HL-60 (cell line): ENCODE results near the gene EYA3.

Source experiments
- GABPA ChIP-seq: IDR thresholded peaks from 2 replicates; pipeline ENCODE4 v1.6.1; 2012; ENCODE audit warnings: low read depth
- POLR2AphosphoS5 ChIP-seq: IDR thresholded peaks from 2 replicates; pipeline ENCODE4 v1.6.1; 2012; ENCODE audit warnings: low read depth
- SPI1 ChIP-seq: IDR thresholded peaks from 2 replicates; pipeline ENCODE4 v1.6.1; 2012; ENCODE audit warnings: low read depth, mild to moderate bottlenecking, borderline replicate concordance
- TF ChIP-seq, protein P1 (sequence below): IDR thresholded peaks from one replicate; pipeline ENCODE4 v1.5.1; 2011; ENCODE audit warnings: low read length, control low read depth, inconsistent platforms; ENCODE audit not compliant: insufficient read depth
- TF ChIP-seq, protein P2 (sequence below): IDR thresholded peaks from 2 replicates; pipeline ENCODE4 v1.6.1; 2012; ENCODE audit warnings: low read depth; ENCODE audit not compliant: insufficient replicate concordance

DNA sequence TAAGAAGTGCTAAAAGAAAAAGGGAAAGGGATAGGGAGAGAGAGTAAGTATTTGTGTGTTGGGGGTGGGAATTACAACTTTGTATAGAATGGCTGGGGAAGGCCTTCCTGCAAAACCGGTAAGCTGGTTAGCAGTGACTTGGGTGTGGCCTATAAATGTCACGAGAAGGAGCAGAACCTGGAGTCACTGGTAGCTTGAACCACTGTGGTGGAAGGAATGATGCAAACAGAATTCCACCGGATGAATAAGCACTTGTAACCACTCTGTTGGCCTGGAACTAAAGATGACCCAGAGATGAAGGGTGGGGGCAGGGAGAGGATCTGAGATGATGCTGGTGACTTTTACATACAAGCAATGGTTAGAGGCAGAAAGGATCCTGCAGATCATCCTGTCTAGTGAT, 119.7 kb downstream of the EYA3 start:
- no peak for TF ChIP-seq SPI1
- TF ChIP-seq, protein P1, sequence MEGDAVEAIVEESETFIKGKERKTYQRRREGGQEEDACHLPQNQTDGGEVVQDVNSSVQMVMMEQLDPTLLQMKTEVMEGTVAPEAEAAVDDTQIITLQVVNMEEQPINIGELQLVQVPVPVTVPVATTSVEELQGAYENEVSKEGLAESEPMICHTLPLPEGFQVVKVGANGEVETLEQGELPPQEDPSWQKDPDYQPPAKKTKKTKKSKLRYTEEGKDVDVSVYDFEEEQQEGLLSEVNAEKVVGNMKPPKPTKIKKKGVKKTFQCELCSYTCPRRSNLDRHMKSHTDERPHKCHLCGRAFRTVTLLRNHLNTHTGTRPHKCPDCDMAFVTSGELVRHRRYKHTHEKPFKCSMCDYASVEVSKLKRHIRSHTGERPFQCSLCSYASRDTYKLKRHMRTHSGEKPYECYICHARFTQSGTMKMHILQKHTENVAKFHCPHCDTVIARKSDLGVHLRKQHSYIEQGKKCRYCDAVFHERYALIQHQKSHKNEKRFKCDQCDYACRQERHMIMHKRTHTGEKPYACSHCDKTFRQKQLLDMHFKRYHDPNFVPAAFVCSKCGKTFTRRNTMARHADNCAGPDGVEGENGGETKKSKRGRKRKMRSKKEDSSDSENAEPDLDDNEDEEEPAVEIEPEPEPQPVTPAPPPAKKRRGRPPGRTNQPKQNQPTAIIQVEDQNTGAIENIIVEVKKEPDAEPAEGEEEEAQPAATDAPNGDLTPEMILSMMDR: no peak
- TF ChIP-seq, protein P2, sequence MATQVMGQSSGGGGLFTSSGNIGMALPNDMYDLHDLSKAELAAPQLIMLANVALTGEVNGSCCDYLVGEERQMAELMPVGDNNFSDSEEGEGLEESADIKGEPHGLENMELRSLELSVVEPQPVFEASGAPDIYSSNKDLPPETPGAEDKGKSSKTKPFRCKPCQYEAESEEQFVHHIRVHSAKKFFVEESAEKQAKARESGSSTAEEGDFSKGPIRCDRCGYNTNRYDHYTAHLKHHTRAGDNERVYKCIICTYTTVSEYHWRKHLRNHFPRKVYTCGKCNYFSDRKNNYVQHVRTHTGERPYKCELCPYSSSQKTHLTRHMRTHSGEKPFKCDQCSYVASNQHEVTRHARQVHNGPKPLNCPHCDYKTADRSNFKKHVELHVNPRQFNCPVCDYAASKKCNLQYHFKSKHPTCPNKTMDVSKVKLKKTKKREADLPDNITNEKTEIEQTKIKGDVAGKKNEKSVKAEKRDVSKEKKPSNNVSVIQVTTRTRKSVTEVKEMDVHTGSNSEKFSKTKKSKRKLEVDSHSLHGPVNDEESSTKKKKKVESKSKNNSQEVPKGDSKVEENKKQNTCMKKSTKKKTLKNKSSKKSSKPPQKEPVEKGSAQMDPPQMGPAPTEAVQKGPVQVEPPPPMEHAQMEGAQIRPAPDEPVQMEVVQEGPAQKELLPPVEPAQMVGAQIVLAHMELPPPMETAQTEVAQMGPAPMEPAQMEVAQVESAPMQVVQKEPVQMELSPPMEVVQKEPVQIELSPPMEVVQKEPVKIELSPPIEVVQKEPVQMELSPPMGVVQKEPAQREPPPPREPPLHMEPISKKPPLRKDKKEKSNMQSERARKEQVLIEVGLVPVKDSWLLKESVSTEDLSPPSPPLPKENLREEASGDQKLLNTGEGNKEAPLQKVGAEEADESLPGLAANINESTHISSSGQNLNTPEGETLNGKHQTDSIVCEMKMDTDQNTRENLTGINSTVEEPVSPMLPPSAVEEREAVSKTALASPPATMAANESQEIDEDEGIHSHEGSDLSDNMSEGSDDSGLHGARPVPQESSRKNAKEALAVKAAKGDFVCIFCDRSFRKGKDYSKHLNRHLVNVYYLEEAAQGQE: no peak
- TF ChIP-seq GABPA: no peak
- TF ChIP-seq POLR2AphosphoS5: no peak
